Smooth muscle cell (in vitro differentiated cells): Measurements from ENCODE around the gene NR2F2. TPM values are rescaled to one million over a fixed set of nuclear protein-coding genes. Genes with fewer than 3 reads are reported as not detected.

Source experiments
- DNase-seq: peaks from one replicate; lab custom pipeline; 2025; ENCODE audit not compliant: unreplicated experiment; lab: John Stamatoyannopoulos, UW
- H2AFZ ChIP-seq: fragments of 200-600 bp; sonication (generic); 2 replicates; pipeline ENCODE4 v1.6.0; 2016; ENCODE audit warnings: antibody characterized with exemption, low read depth, mild to moderate bottlenecking
- H3F3A ChIP-seq: fragments of 200-600 bp; sonication (generic); 2 replicates; pipeline ENCODE4 v1.6.0; 2017; ENCODE audit warnings: antibody characterized with exemption, low read depth
- H3K27ac ChIP-seq: fragments of 200-600 bp; sonication (generic); 2 replicates; pipeline ENCODE4 v1.5.1; 2016; ENCODE audit warnings: low read depth, mild to moderate bottlenecking
- H3K27me3 ChIP-seq: fragments of 200-600 bp; sonication (generic); 2 replicates; pipeline ENCODE4 v1.6.1; 2016; ENCODE audit warnings: low read depth, mild to moderate bottlenecking
- H3K36me3 ChIP-seq: fragments of 200-600 bp; sonication (generic); 2 replicates; pipeline ENCODE4 v1.5.1; 2016; ENCODE audit warnings: low read depth
- H3K4me1 ChIP-seq: fragments of 200-600 bp; sonication (generic); 2 replicates; pipeline ENCODE4 v1.5.1; 2016; ENCODE audit warnings: low read depth
- H3K4me2 ChIP-seq: fragments of 200-600 bp; sonication (generic); 2 replicates; pipeline ENCODE4 v1.6.0; 2016; ENCODE audit warnings: mild to moderate bottlenecking
- H3K4me3 ChIP-seq: fragments of 200-600 bp; sonication (generic); 2 replicates; pipeline ENCODE4 v1.5.1; 2016; ENCODE audit warnings: mild to moderate bottlenecking
- H3K79me2 ChIP-seq: fragments of 200-600 bp; sonication (generic); 2 replicates; pipeline ENCODE4 v1.6.0; 2016; ENCODE audit warnings: low read depth, mild to moderate bottlenecking
- H3K9ac ChIP-seq: fragments of 200-600 bp; sonication (generic); 2 replicates; pipeline ENCODE4 v1.6.0; 2016; ENCODE audit warnings: low read depth
- H3K9me3 ChIP-seq: fragments of 200-600 bp; sonication (generic); replicated peaks from 2 replicates; pipeline ENCODE4 v1.5.1; 2016; ENCODE audit warnings: low read depth
- H4K20me1 ChIP-seq: fragments of 200-600 bp; sonication (generic); 2 replicates; pipeline ENCODE4 v1.6.0; 2016; ENCODE audit warnings: low read depth
- CTCF ChIP-seq: fragments of 200-600 bp; sonication (generic); IDR thresholded peaks from 2 replicates; pipeline ENCODE4 v1.5.1; 2017; ENCODE audit warnings: borderline replicate concordance, mild to moderate bottlenecking, antibody characterized with exemption; ENCODE audit not compliant: insufficient read depth, poor library complexity, severe bottlenecking
- WGBS: methylation state at CpG from one replicate; pipeline ENCODE4 v1.1.7; 2016; ENCODE audit warnings: low lambda C conversion rate; 5-methylcytosine and 5-hydroxymethylcytosine counted together
- polyA plus RNA-seq: library from polyadenylated mRNA; unstranded; fragments of >200 nt; fragmentation: Nextera tagmentation; extraction: Ambion mirVana; gene quantifications from 2 replicates; pipeline ENCODE4 v1.2.1, GENCODE V29; 2016
- total RNA-seq: library from RNA; depleted of rRNA; stranded (reverse); fragments of >200 nt; gene quantifications from 2 replicates; pipeline ENCODE4 v1.2.3, GENCODE V29; 2014

Gene NR2F2
- total and polyA plus RNA-seq, 2 experiments from 2014 or later, result 4.7 to 9.8 TPM

DNA sequence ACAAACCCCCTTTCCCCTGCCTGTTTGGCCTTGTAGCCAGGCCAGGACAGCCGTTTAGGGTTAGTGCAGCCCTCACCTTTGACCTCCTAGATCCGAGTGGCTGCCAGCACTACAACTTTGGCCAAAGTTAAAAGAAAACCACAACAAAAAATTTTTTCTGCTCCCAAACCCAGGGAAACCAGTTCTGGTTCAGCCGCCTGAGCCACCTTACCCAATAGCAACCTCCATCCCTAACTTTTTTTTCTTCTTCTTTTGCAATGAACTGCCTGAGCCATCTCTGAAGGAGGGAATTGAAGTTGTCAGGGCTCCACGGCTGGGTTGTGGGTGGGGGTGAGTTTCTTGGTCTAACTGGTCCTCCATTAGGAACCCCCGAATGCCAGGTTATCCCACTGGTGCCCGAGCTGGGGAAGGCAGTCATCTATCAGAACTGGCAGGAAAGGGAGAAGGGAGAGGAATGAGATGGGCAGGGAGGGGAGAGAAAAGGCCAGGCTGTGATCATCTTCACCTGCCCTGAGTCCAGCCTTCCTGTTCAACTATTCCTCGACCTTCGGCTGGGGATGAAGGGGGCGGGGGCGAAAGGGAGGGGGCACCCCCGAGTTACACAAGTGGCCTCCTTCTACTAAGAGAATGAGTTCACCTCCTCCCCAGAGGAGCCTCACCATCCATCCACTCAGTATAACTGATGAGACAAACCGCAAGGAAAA, 6.2 kb upstream of the NR2F2 start:
- Histone ChIP-seq H3K4me2 (peak overlapping the region; percentile 96), H2AFZ (no peak overlapping the region), H3K27me3 (peaks cover 87% of the 10 kb centered on the region), H3K4me3 (peak overlapping the region; percentile 84), H3K27ac (no peak overlapping the region), H3K79me2 (no peaks in the 10 kb centered on the region), H3K36me3 (no peaks in the 10 kb centered on the region), H4K20me1 (no peaks in the 10 kb centered on the region), H3K9me3 (no peaks in the 10 kb centered on the region), H3F3A (peaks cover 4% of the 10 kb centered on the region), H3K9ac (no peak overlapping the region), H3K4me1 (peaks cover 44% of the 10 kb centered on the region)
- DNase-seq, result no peak
- WGBS, result 19% methylated on average over 12 of the region's 12 CpGs
- TF ChIP-seq CTCF, result no peak

DNA sequence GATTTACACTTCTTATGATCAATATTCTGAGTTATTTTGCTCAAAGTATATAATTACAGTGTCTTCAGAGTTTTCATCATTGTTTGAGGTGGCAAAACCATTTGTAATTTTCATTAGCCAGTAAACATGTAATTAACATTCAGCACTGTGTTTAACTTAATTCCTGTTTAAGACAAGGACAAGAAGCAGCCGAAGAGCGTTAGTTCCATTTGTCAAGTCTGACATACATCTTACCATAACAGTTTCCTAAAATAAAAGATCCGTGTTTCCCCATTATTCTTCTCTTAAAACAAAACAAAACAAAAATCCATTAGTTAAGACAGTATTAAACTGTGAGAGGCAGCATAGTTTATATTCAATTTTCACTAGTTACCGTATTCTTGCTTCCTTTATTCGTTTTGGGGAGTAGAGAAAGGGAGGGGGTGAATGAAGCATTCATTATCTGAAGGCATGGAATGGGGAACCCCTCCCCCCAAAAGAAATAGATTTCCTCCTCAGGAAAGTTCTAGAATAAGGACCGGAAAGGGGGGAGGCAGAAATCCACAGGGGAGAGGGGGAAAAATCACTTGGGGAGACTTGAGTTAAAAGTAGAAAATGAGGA, 5.5 kb upstream of the NR2F2 start:
- no peak for TF ChIP-seq CTCF
- no peaks in the 10 kb centered on the region for H4K20me1 ChIP-seq
- H3K79me2 ChIP-seq, result no peaks in the 10 kb centered on the region
- H3K4me1 ChIP-seq, result peaks cover 48% of the 10 kb centered on the region
- no peak overlapping the region for H3K9ac ChIP-seq
- no peak overlapping the region for H2AFZ ChIP-seq
- no peaks in the 10 kb centered on the region for H3K9me3 ChIP-seq
- peaks cover 4% of the 10 kb centered on the region for H3F3A ChIP-seq
- no peak overlapping the region for H3K27ac ChIP-seq
- no peak for DNase-seq
- WGBS, result 16% methylated on average over 6 of the region's 6 CpGs
- peak overlapping the region; percentile 96 for H3K4me2 ChIP-seq
- H3K36me3 ChIP-seq, result no peaks in the 10 kb centered on the region
- H3K4me3 ChIP-seq, result peak overlapping the region; percentile 84
- H3K27me3 ChIP-seq, result peaks cover 87% of the 10 kb centered on the region

GRCh38 chr15:96325541-96326327, 4.8 kb upstream of the NR2F2 start:
- Histone ChIP-seq H3K4me1 (peaks cover 42% of the 10 kb centered on the region), H2AFZ (peak overlapping the region; percentile 94), H3F3A (peaks cover 4% of the 10 kb centered on the region), H3K9me3 (no peaks in the 10 kb centered on the region), H3K9ac (no peak overlapping the region), H3K36me3 (no peaks in the 10 kb centered on the region), H4K20me1 (no peaks in the 10 kb centered on the region), H3K27ac (no peak overlapping the region), H3K4me2 (peak overlapping the region; percentile 96), H3K4me3 (peak overlapping the region; percentile 84), H3K79me2 (no peaks in the 10 kb centered on the region), H3K27me3 (peaks cover 80% of the 10 kb centered on the region)
- 2% methylated on average over 17 of the region's 17 CpGs for WGBS
- no peak for TF ChIP-seq CTCF
- DNase-seq, result no peak
